Ascending aorta (tissue), 2 donors: ENCODE measurements around the gene CTNNBIP1. TPM values are rescaled to one million over a fixed set of nuclear protein-coding genes. Genes with fewer than 3 reads are reported as not detected.

Experiments used
- DNase-seq, 2 donors: peaks; one replicate each; pipeline ENCODE4 v3.0.0-alpha.2; 2019; ENCODE audit warnings: low spot score in 2 of 2
- H3K27ac ChIP-seq, 2 donors: fragments of 200-600 bp; sonication (generic); one replicate each; pipeline ENCODE4 v1.5.1; 2016 to 2017; ENCODE audit warnings: mild to moderate bottlenecking in 1 of 2
- H3K27me3 ChIP-seq: fragments of 200-600 bp; sonication (generic); one replicate; pipeline ENCODE4 v1.5.1; 2017
- H3K36me3 ChIP-seq, 2 donors: fragments of 200-600 bp; sonication (generic); one replicate each; pipeline ENCODE4 v1.5.1; 2016
- H3K4me1 ChIP-seq, 2 donors: fragments of 200-600 bp; sonication (generic); one replicate each; pipeline ENCODE4 v1.5.1; 2016 to 2017; ENCODE audit warnings: mild to moderate bottlenecking in 1 of 2
- H3K4me3 ChIP-seq, 2 donors: fragments of 200-600 bp; sonication (generic); one replicate each; pipeline ENCODE4 v1.5.1; 2016 to 2017; ENCODE audit warnings: mild to moderate bottlenecking in 1 of 2
- H3K9me3 ChIP-seq, 2 donors: fragments of 200-600 bp; sonication (generic); one replicate each; pipeline ENCODE4 v1.5.1; 2016
- CTCF ChIP-seq, 3 experiments: fragments of 200-600 bp in 2 of 3; fragments of 450-650 bp in 1 of 3; sonication (generic) in 2 of 3; IDR thresholded peaks; one replicate each; pipeline ENCODE4 v1.5.1; 2016 to 2019; ENCODE audit warnings: antibody characterized with exemption in 3 of 3, mild to moderate bottlenecking in 1 of 3, moderate library complexity in 1 of 3
- intact Hi-C: fragments of 100-400 bp; cut with DNase I; formaldehyde crosslinking; loops from one replicate; pipeline ENCODE4 v1.15.1; 2023
- total RNA-seq: library from RNA; depleted of rRNA; stranded (reverse); fragments of >200 nt; gene quantifications from one replicate; pipeline ENCODE4 v1.1.0, GENCODE V29; 2016

Gene CTNNBIP1
- total RNA-seq, 1 donor from 2014 or later: 74.1 TPM

- no peak for DNase-seq
- intact Hi-C loops: no loop called here
- peaks cover 14 to 30% of the 10 kb centered on the region in 2 donors for H3K4me1 ChIP-seq
- no peaks in the 10 kb centered on the region for H3K36me3 ChIP-seq
- no peak overlapping the region for H3K27ac ChIP-seq
- H3K9me3 ChIP-seq: no peaks in the 10 kb centered on the region
- H3K27me3 ChIP-seq: no peaks in the 10 kb centered on the region
- no peak overlapping the region for H3K4me3 ChIP-seq
- TF ChIP-seq CTCF (IDR thresholded peaks at IDR 0.05): no peak
Observed at GRCh38 chr1:9903801-9904527, 6.1 kb downstream of the CTNNBIP1 start.

GRCh38 chr1:9902060-9902452, 8.0 kb downstream of the CTNNBIP1 start:
- H3K27ac ChIP-seq: peak overlapping the region in 1 of 2 donors; percentile 70
- intact Hi-C loops: no loop called here
- no peak overlapping the region for H3K4me3 ChIP-seq
- TF ChIP-seq CTCF (IDR thresholded peaks at IDR 0.05): no peak
- no peaks in the 10 kb centered on the region for H3K9me3 ChIP-seq
- H3K27me3 ChIP-seq: no peaks in the 10 kb centered on the region
- peaks cover 12 to 23% of the 10 kb centered on the region in 2 donors for H3K4me1 ChIP-seq
- no peak for DNase-seq
- H3K36me3 ChIP-seq: no peaks in the 10 kb centered on the region

GRCh38 chr1:9901148-9902059, 8.7 kb downstream of the CTNNBIP1 start:
- Histone ChIP-seq H3K27me3 (no peaks in the 10 kb centered on the region), H3K4me3 (no peak overlapping the region), H3K9me3 (no peaks in the 10 kb centered on the region), H3K36me3 (no peaks in the 10 kb centered on the region), H3K4me1 (peaks cover 12 to 23% of the 10 kb centered on the region in 2 donors), H3K27ac (peak overlapping the region; percentile 63 to 70)
- intact Hi-C loops: no loop called here
- DNase-seq: no peak
- TF ChIP-seq CTCF (IDR thresholded peaks at IDR 0.05): no peak

GRCh38 chr1:9900142-9901043, 9.7 kb downstream of the CTNNBIP1 start:
- Histone ChIP-seq H3K9me3 (no peaks in the 10 kb centered on the region), H3K27ac (peak overlapping the region; percentile 63 to 70), H3K36me3 (no peaks in the 10 kb centered on the region), H3K4me3 (peak overlapping the region; percentile 25 to 49), H3K4me1 (peaks cover 12 to 23% of the 10 kb centered on the region in 2 donors), H3K27me3 (no peaks in the 10 kb centered on the region)
- TF ChIP-seq CTCF (IDR thresholded peaks at IDR 0.05): peak in 2 of 3 experiments; percentile 5 to 12
- DNase-seq: peak; percentile 51 to 81
- intact Hi-C loops: loop anchor here (1.0 kb wide), 1 partner anchor 10 kb away; the partner anchor contains the start of gene CTNNBIP1

- DNase-seq: no peak
- Histone ChIP-seq H3K36me3 (no peaks in the 10 kb centered on the region), H3K9me3 (no peaks in the 10 kb centered on the region), H3K27me3 (no peaks in the 10 kb centered on the region), H3K4me3 (no peak overlapping the region), H3K27ac (no peak overlapping the region), H3K4me1 (peaks cover 0 to 11% of the 10 kb centered on the region in 2 donors)
- intact Hi-C loops: no loop called here
- no peak for TF ChIP-seq CTCF (IDR thresholded peaks at IDR 0.05)
Observed at GRCh38 chr1:9894115-9894514, 16.0 kb downstream of the CTNNBIP1 start.
